ENCODE results near the gene PIK3C2G.

Gene PIK3C2G

DNA sequence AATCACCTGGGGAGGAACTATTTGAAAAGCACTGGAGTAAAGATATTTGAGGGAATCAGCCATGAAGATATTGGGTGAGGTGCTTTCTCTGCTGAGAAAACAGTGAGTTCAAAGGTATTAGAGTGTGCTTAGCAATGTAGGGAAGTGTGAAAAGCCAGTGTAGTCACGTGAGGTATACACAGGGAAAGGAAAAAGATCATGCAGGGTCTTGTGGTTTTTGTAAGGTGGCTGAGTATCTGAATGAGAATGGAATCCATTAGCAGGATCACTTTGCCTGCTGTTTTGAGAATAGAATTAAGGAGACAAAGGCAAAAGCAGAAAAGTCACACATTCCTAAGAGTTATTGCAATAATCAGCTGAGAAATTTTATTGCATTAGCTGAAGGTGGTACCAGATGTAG, 193.0 kb downstream of the PIK3C2G start:
- Histone ChIP-seq H2BK5ac (ENCODE audit: low read depth, low read length, poor library complexity) (no peak overlapping the region), H3K4me3 (ENCODE audit: low read depth, low read length) (no peak overlapping the region), H3K4me1 (ENCODE audit: control insufficient read depth in 1 of 2, insufficient read depth in 2 of 2, low read length in 2 of 2) (no peaks in the 10 kb centered on the region), H4K91ac (ENCODE audit: low read depth, low read length) (no peak overlapping the region), H3K27ac (ENCODE audit: low read depth, low read length) (no peak overlapping the region), H3K27me3 (ENCODE audit: insufficient read depth, low read length) (no peaks in the 10 kb centered on the region), H2AK5ac (ENCODE audit: low read length) (no peak overlapping the region), H3K36me3 (ENCODE audit: control insufficient read depth in 1 of 2, insufficient read depth in 2 of 2, low read length in 2 of 2) (no peaks in the 10 kb centered on the region), H3K23ac (ENCODE audit: low read length) (no peak overlapping the region), H3K14ac (ENCODE audit: low read length) (no peak overlapping the region), H3K4me2 (ENCODE audit: low read length) (no peak overlapping the region), H2BK120ac (ENCODE audit: insufficient read depth, low read length, poor library complexity) (no peak overlapping the region), H3K9me3 (ENCODE audit: insufficient read depth, low read depth, low read length) (no peaks in the 10 kb centered on the region), H3K9ac (ENCODE audit: low read length) (no peak overlapping the region), H3K79me2 (ENCODE audit: control insufficient read depth, insufficient read depth, low read length, poor library complexity) (no peaks in the 10 kb centered on the region), H3K79me1 (ENCODE audit: low read length) (no peaks in the 10 kb centered on the region), H2AFZ (ENCODE audit: insufficient read depth, low read length, poor library complexity) (no peak overlapping the region), H2BK12ac (ENCODE audit: low read length) (no peak overlapping the region), H3K4ac (ENCODE audit: low read depth, low read length) (no peak overlapping the region), H4K8ac (ENCODE audit: low read depth, low read length) (no peak overlapping the region), H4K12ac (ENCODE audit: low read depth, low read length) (no peak overlapping the region), H3K18ac (ENCODE audit: low read length) (no peak overlapping the region)
- no peak for DNase-seq
- no CpG with 5 or more reads among the region's 1 CpG for WGBS (ENCODE audit: extremely low coverage, insufficient coverage, insufficient read length)

DNA sequence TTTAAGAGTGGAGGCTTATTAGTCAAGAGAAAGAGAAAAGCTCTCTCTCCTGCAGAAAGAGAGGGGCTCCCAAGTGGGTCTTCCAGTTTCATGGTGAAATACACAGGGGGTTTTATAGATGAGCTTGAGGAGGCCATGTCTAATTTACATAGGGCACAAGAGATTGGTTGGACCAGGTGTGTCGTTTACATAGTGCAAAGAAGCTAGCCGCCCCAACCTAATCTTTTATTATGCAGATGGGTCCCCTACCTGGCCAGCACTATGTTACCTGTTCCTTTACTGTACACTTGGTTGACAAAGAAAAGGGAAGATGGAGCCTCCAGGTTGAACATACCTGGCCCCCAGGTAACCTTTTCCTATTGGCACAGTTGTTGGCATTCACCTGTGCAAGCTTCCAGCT, 195.0 kb downstream of the PIK3C2G start:
- H3K23ac ChIP-seq (ENCODE audit: low read length), result no peak overlapping the region
- no peak overlapping the region for H3K18ac ChIP-seq (ENCODE audit: low read length)
- no peak overlapping the region for H4K12ac ChIP-seq (ENCODE audit: low read depth, low read length)
- no peak overlapping the region for H3K14ac ChIP-seq (ENCODE audit: low read length)
- no peak overlapping the region for H2BK5ac ChIP-seq (ENCODE audit: low read depth, low read length, poor library complexity)
- H3K27ac ChIP-seq (ENCODE audit: low read depth, low read length), result no peak overlapping the region
- H2AFZ ChIP-seq (ENCODE audit: insufficient read depth, low read length, poor library complexity), result no peak overlapping the region
- H3K4me1 ChIP-seq (ENCODE audit: control insufficient read depth in 1 of 2, insufficient read depth in 2 of 2, low read length in 2 of 2), result no peaks in the 10 kb centered on the region
- no peak overlapping the region for H3K4me3 ChIP-seq (ENCODE audit: low read depth, low read length)
- H2AK5ac ChIP-seq (ENCODE audit: low read length), result no peak overlapping the region
- no peaks in the 10 kb centered on the region for H3K9me3 ChIP-seq (ENCODE audit: insufficient read depth, low read depth, low read length)
- WGBS (ENCODE audit: extremely low coverage, insufficient coverage, insufficient read length), result no CpG with 5 or more reads among the region's 2 CpGs
- H3K4me2 ChIP-seq (ENCODE audit: low read length), result no peak overlapping the region
- no peaks in the 10 kb centered on the region for H3K36me3 ChIP-seq (ENCODE audit: control insufficient read depth in 1 of 2, insufficient read depth in 2 of 2, low read length in 2 of 2)
- no peak overlapping the region for H2BK120ac ChIP-seq (ENCODE audit: insufficient read depth, low read length, poor library complexity)
- no peaks in the 10 kb centered on the region for H3K27me3 ChIP-seq (ENCODE audit: insufficient read depth, low read length)
- H3K9ac ChIP-seq (ENCODE audit: low read length), result no peak overlapping the region
- H4K91ac ChIP-seq (ENCODE audit: low read depth, low read length), result no peak overlapping the region
- no peak overlapping the region for H2BK12ac ChIP-seq (ENCODE audit: low read length)
- no peak for DNase-seq
- no peak overlapping the region for H4K8ac ChIP-seq (ENCODE audit: low read depth, low read length)
- H3K79me2 ChIP-seq (ENCODE audit: control insufficient read depth, insufficient read depth, low read length, poor library complexity), result no peaks in the 10 kb centered on the region
- no peaks in the 10 kb centered on the region for H3K79me1 ChIP-seq (ENCODE audit: low read length)
- no peak overlapping the region for H3K4ac ChIP-seq (ENCODE audit: low read depth, low read length)

DNA sequence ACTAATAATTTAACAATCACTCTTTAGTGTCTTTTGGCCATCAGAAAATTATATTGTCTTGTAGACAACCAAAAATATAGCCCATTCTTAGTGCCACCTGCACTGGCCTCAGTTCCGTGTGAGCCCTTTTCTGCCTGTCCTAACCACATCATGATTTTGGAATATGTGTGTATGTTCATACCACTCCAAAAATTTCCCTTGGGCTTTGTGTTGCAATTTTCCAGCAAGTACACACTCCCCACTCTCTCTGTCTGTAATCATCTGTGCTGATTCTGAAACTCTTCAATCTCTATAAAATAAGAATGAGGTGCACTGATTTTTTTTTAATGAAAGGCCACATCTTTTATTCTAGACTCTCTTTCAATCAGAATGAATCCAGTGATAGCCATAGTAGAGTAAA, 196.0 kb downstream of the PIK3C2G start:
- Histone ChIP-seq H2AFZ (ENCODE audit: insufficient read depth, low read length, poor library complexity) (no peak overlapping the region), H3K79me1 (ENCODE audit: low read length) (no peaks in the 10 kb centered on the region), H2BK5ac (ENCODE audit: low read depth, low read length, poor library complexity) (no peak overlapping the region), H4K91ac (ENCODE audit: low read depth, low read length) (no peak overlapping the region), H3K4me2 (ENCODE audit: low read length) (no peak overlapping the region), H3K14ac (ENCODE audit: low read length) (no peak overlapping the region), H4K8ac (ENCODE audit: low read depth, low read length) (no peak overlapping the region), H2AK5ac (ENCODE audit: low read length) (no peak overlapping the region), H3K79me2 (ENCODE audit: control insufficient read depth, insufficient read depth, low read length, poor library complexity) (no peaks in the 10 kb centered on the region), H3K36me3 (ENCODE audit: control insufficient read depth in 1 of 2, insufficient read depth in 2 of 2, low read length in 2 of 2) (no peaks in the 10 kb centered on the region), H3K9ac (ENCODE audit: low read length) (no peak overlapping the region), H3K23ac (ENCODE audit: low read length) (no peak overlapping the region), H2BK12ac (ENCODE audit: low read length) (no peak overlapping the region), H3K4me1 (ENCODE audit: control insufficient read depth in 1 of 2, insufficient read depth in 2 of 2, low read length in 2 of 2) (no peaks in the 10 kb centered on the region), H3K4me3 (ENCODE audit: low read depth, low read length) (no peak overlapping the region), H3K27ac (ENCODE audit: low read depth, low read length) (no peak overlapping the region), H4K12ac (ENCODE audit: low read depth, low read length) (no peak overlapping the region), H2BK120ac (ENCODE audit: insufficient read depth, low read length, poor library complexity) (no peak overlapping the region), H3K4ac (ENCODE audit: low read depth, low read length) (no peak overlapping the region), H3K27me3 (ENCODE audit: insufficient read depth, low read length) (no peaks in the 10 kb centered on the region), H3K18ac (ENCODE audit: low read length) (no peak overlapping the region), H3K9me3 (ENCODE audit: insufficient read depth, low read depth, low read length) (no peaks in the 10 kb centered on the region)
- no CpG with 5 or more reads among the region's 1 CpG for WGBS (ENCODE audit: extremely low coverage, insufficient coverage, insufficient read length)
- DNase-seq, result peak in 1 of 2 donors; percentile 38

DNA sequence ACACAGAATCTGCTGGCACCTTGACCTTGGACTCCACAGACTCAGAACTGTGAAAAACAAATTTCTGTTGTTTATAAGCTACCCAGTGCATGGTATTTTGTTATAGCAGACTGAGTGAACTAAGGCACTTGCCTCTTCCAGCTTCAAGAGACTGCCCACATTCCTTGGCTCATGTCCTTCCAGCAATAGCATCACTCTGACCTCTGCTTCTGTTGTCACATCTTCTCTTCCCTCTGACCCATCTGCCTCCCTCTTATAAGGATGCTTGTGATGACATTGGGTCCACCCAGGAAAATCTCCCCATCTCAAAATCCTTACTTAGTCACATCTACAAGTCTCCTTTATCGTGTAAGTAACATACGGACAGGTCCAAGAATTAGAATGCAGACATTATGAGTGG, 200.4 kb downstream of the PIK3C2G start:
- H2BK12ac ChIP-seq (ENCODE audit: low read length), result no peak overlapping the region
- H3K4me3 ChIP-seq (ENCODE audit: low read depth, low read length), result no peak overlapping the region
- no peaks in the 10 kb centered on the region for H3K36me3 ChIP-seq (ENCODE audit: control insufficient read depth in 1 of 2, insufficient read depth in 2 of 2, low read length in 2 of 2)
- H3K18ac ChIP-seq (ENCODE audit: low read length), result no peak overlapping the region
- no peaks in the 10 kb centered on the region for H3K79me1 ChIP-seq (ENCODE audit: low read length)
- H3K4ac ChIP-seq (ENCODE audit: low read depth, low read length), result no peak overlapping the region
- no peak overlapping the region for H2AK5ac ChIP-seq (ENCODE audit: low read length)
- H3K9ac ChIP-seq (ENCODE audit: low read length), result no peak overlapping the region
- no peak overlapping the region for H3K4me2 ChIP-seq (ENCODE audit: low read length)
- H3K27ac ChIP-seq (ENCODE audit: low read depth, low read length), result no peak overlapping the region
- no peak overlapping the region for H3K23ac ChIP-seq (ENCODE audit: low read length)
- H3K9me3 ChIP-seq (ENCODE audit: insufficient read depth, low read depth, low read length), result no peaks in the 10 kb centered on the region
- no peaks in the 10 kb centered on the region for H3K27me3 ChIP-seq (ENCODE audit: insufficient read depth, low read length)
- H2AFZ ChIP-seq (ENCODE audit: insufficient read depth, low read length, poor library complexity), result no peak overlapping the region
- H4K91ac ChIP-seq (ENCODE audit: low read depth, low read length), result no peak overlapping the region
- no peak overlapping the region for H4K12ac ChIP-seq (ENCODE audit: low read depth, low read length)
- no peaks in the 10 kb centered on the region for H3K4me1 ChIP-seq (ENCODE audit: control insufficient read depth in 1 of 2, insufficient read depth in 2 of 2, low read length in 2 of 2)
- DNase-seq, result no peak
- no peak overlapping the region for H2BK5ac ChIP-seq (ENCODE audit: low read depth, low read length, poor library complexity)
- H3K14ac ChIP-seq (ENCODE audit: low read length), result no peak overlapping the region
- no peak overlapping the region for H2BK120ac ChIP-seq (ENCODE audit: insufficient read depth, low read length, poor library complexity)
- no peak overlapping the region for H4K8ac ChIP-seq (ENCODE audit: low read depth, low read length)
- no peaks in the 10 kb centered on the region for H3K79me2 ChIP-seq (ENCODE audit: control insufficient read depth, insufficient read depth, low read length, poor library complexity)
- no CpG with 5 or more reads among the region's 2 CpGs for WGBS (ENCODE audit: extremely low coverage, insufficient coverage, insufficient read length)
